HEK293 (cell line): ENCODE measurements around the gene DSCAM.

Source experiments
- CTCF ChIA-PET: fragments of 350-600 bp; formaldehyde crosslinking; extraction: SDS; loops from one replicate; lab custom pipeline; 2021; ENCODE audit warnings: antibody characterized with exemption; lab: Yijun Ruan, JAX
- POLR2A ChIA-PET: fragments of 300-600 bp; formaldehyde crosslinking; extraction: SDS; loops from one replicate; lab custom pipeline; 2020; ENCODE audit warnings: antibody characterized with exemption, inconsistent platforms; lab: Yijun Ruan, JAX
- H3K27ac ChIP-seq: fragments of 200-500 bp; sonication (Bioruptor generic); 2 replicates; pipeline ENCODE4 v1.5.1; 2014; ENCODE audit warnings: low read depth, low read length, control low read depth, inconsistent platforms; ENCODE audit errors: extremely low read depth
- H3K36me3 ChIP-seq, 2 experiments: fragments of 200-500 bp in 1 of 2; sonication (Bioruptor generic) in 1 of 2; 1 replicate in 1 of 2; 2 replicates in 1 of 2; pipeline ENCODE4 v1.5.1; 2014 to 2017; ENCODE audit warnings: inconsistent platforms in 2 of 2, low read length in 2 of 2; ENCODE audit not compliant: control insufficient read depth in 2 of 2, insufficient read depth in 1 of 2
- H3K4me1 ChIP-seq: fragments of 200-500 bp; sonication (Bioruptor generic); 2 replicates; pipeline ENCODE4 v1.5.1; 2014; ENCODE audit warnings: mild to moderate bottlenecking, low read length, inconsistent platforms; ENCODE audit not compliant: control insufficient read depth, insufficient read depth
- H3K4me3 ChIP-seq: 2 replicates; pipeline ENCODE4 v1.5.1; 2011; ENCODE audit warnings: low read depth, mild to moderate bottlenecking, control low read depth, low read length, moderate library complexity
- H3K9me3 ChIP-seq: fragments of 200-500 bp; sonication (Bioruptor generic); 2 replicates; pipeline ENCODE4 v1.5.1; 2014; ENCODE audit warnings: low read depth, low read length, inconsistent platforms; ENCODE audit not compliant: control insufficient read depth, insufficient read depth
- ELK4 ChIP-seq: IDR thresholded peaks from 2 replicates; pipeline ENCODE4 v1.6.1; 2011; ENCODE audit warnings: mild to moderate bottlenecking, low read depth, low read length, borderline replicate concordance
- MZF1 ChIP-seq: fragments of 450-650 bp; formaldehyde crosslinking; IDR thresholded peaks from 2 replicates; pipeline ENCODE4 v1.5.1; 2017; ENCODE audit warnings: missing biosample characterization, missing genetic modification characterization, borderline replicate concordance
- PRDM2 ChIP-seq: fragments of 450-650 bp; formaldehyde crosslinking; IDR thresholded peaks from 2 replicates; pipeline ENCODE4 v1.5.1; 2016; ENCODE audit warnings: missing biosample characterization, missing genetic modification characterization, borderline replicate concordance
- SCRT1 ChIP-seq: fragments of 450-650 bp; formaldehyde crosslinking; IDR thresholded peaks from 2 replicates; pipeline ENCODE4 v1.5.1; 2016; ENCODE audit warnings: missing biosample characterization, missing genetic modification characterization, borderline replicate concordance
- ZNF10 ChIP-seq: fragments of 450-650 bp; formaldehyde crosslinking; IDR thresholded peaks from 2 replicates; pipeline ENCODE4 v1.5.1; 2017; ENCODE audit warnings: missing biosample characterization, missing genetic modification characterization
- ZNF112 ChIP-seq: fragments of 450-650 bp; formaldehyde crosslinking; IDR thresholded peaks from 2 replicates; pipeline ENCODE4 v1.5.0; 2017; ENCODE audit warnings: missing biosample characterization, missing genetic modification characterization
- ZNF140 ChIP-seq: fragments of 450-650 bp; formaldehyde crosslinking; IDR thresholded peaks from 2 replicates; pipeline ENCODE4 v1.5.1; 2016; ENCODE audit warnings: missing biosample characterization, missing genetic modification characterization
- ZNF146 ChIP-seq: fragments of 450-650 bp; formaldehyde crosslinking; IDR thresholded peaks from 2 replicates; pipeline ENCODE4 v1.5.1; 2016; ENCODE audit warnings: missing biosample characterization, missing genetic modification characterization
- ZNF266 ChIP-seq: fragments of 450-650 bp; formaldehyde crosslinking; IDR thresholded peaks from 2 replicates; pipeline ENCODE4 v1.5.1; 2016; ENCODE audit warnings: missing biosample characterization, missing genetic modification characterization, low read depth
- ZNF292 ChIP-seq: fragments of 450-650 bp; formaldehyde crosslinking; IDR thresholded peaks from 2 replicates; pipeline ENCODE4 v1.5.1; 2016; ENCODE audit warnings: low read depth, missing biosample characterization, missing genetic modification characterization, borderline replicate concordance
- ZNF433 ChIP-seq: fragments of 450-650 bp; formaldehyde crosslinking; IDR thresholded peaks from 2 replicates; pipeline ENCODE4 v1.5.1; 2016; ENCODE audit warnings: missing biosample characterization, missing genetic modification characterization, low read depth
- ZNF560 ChIP-seq: fragments of 450-650 bp; formaldehyde crosslinking; IDR thresholded peaks from 2 replicates; pipeline ENCODE4 v1.5.1; 2017; ENCODE audit warnings: missing biosample characterization, missing genetic modification characterization, borderline replicate concordance
- ZNF610 ChIP-seq: fragments of 450-650 bp; formaldehyde crosslinking; IDR thresholded peaks from 2 replicates; pipeline ENCODE4 v1.5.1; 2016; ENCODE audit warnings: missing biosample characterization, missing genetic modification characterization, borderline replicate concordance
- ZNF76 ChIP-seq: fragments of 450-650 bp; formaldehyde crosslinking; IDR thresholded peaks from 2 replicates; pipeline ENCODE4; 2016; ENCODE audit warnings: low read depth, missing biosample characterization, missing genetic modification characterization, borderline replicate concordance
- ZNF791 ChIP-seq: fragments of 450-650 bp; formaldehyde crosslinking; IDR thresholded peaks from 2 replicates; pipeline ENCODE4 v1.5.1; 2016; ENCODE audit warnings: missing biosample characterization, missing genetic modification characterization
- ZNF792 ChIP-seq: fragments of 450-650 bp; formaldehyde crosslinking; IDR thresholded peaks from 2 replicates; pipeline ENCODE4 v1.5.1; 2016; ENCODE audit warnings: missing biosample characterization, missing genetic modification characterization

The DSCAM gene

GRCh38 chr21:40117236-40117635 lies 729.7 kb downstream of the DSCAM start:
- ChIA-PET CTCF (interaction anchor here (0.7 to 7.0 kb wide), 6 partner anchors 10 to 328 kb away, joined by 4 to 126 read pairs (median 48); partner anchors contain the start of gene PCP4), POLR2A (no interaction called here)
- Histone ChIP-seq H3K4me3 (no peak overlapping the region), H3K27ac (no peak overlapping the region), H3K4me1 (no peaks in the 10 kb centered on the region), H3K9me3 (no peaks in the 10 kb centered on the region), H3K36me3 (no peaks in the 10 kb centered on the region)
- TF ChIP-seq ZNF792 (tag by site-specific recombination), result no peak
- no peak for TF ChIP-seq ZNF140
- no peak for TF ChIP-seq SCRT1 (tag by site-specific recombination)
- no peak for TF ChIP-seq ELK4
- TF ChIP-seq MZF1 (tag by site-specific recombination), result no peak
- no peak for TF ChIP-seq PRDM2 (tag by site-specific recombination)
- TF ChIP-seq ZNF610, result no peak
- TF ChIP-seq ZNF560 (tag by site-specific recombination), result no peak

GRCh38 chr21:40115775-40116174 lies 731.2 kb downstream of the DSCAM start:
- Histone ChIP-seq H3K27ac (no peak overlapping the region), H3K4me3 (no peak overlapping the region), H3K4me1 (no peaks in the 10 kb centered on the region), H3K9me3 (no peaks in the 10 kb centered on the region), H3K36me3 (no peaks in the 10 kb centered on the region)
- CTCF ChIA-PET, result interaction anchor here (0.6 to 6.3 kb wide), 5 partner anchors 247 to 506 kb away, joined by 3 to 126 read pairs (median 3); partner anchors contain the start of gene PCP4
- POLR2A ChIA-PET, result no interaction called here
- peak; percentile 68 for TF ChIP-seq ZNF146 (tag by site-specific recombination)
- TF ChIP-seq ZNF791 (tag by site-specific recombination), result no peak

GRCh38 chr21:40102682-40103081 lies 744.3 kb downstream of the DSCAM start:
- ChIA-PET POLR2A (no interaction called here), CTCF (interaction anchor here (1.0 kb wide), 1 partner anchor 59 kb away, joined by 3 read pairs; no protein-coding TSS in a partner anchor)
- Histone ChIP-seq H3K27ac (no peak overlapping the region), H3K36me3 (no peaks in the 10 kb centered on the region), H3K4me1 (no peaks in the 10 kb centered on the region), H3K9me3 (no peaks in the 10 kb centered on the region), H3K4me3 (no peak overlapping the region)
- no peak for TF ChIP-seq ZNF76 (tag by site-specific recombination)
- TF ChIP-seq ZNF433, result no peak
- TF ChIP-seq ZNF292 (tag by site-specific recombination), result no peak
- TF ChIP-seq ZNF266, result no peak
- TF ChIP-seq ZNF112 (tag by site-specific recombination), result no peak
- TF ChIP-seq PRDM2 (tag by site-specific recombination), result no peak
- no peak for TF ChIP-seq ZNF10
